Endothelial cell of umbilical vein (primary cell): ENCODE data around the gene MARCHF7.

ENCODE experiments used
- POLR2A ChIP-seq: IDR thresholded peaks from 2 replicates; pipeline ENCODE4 v1.6.1; 2012; ENCODE audit warnings: low read depth, mild to moderate bottlenecking, control low read depth, low read length
- TF ChIP-seq, protein P1 (sequence below), 2 donors: IDR thresholded peaks; 1 replicate in 1 of 2; 2 replicates in 1 of 2; pipeline ENCODE4 v1.5.1; 2011; ENCODE audit warnings: low read length in 2 of 2, mild to moderate bottlenecking in 2 of 2, moderate library complexity in 2 of 2, control low read depth in 1 of 2, inconsistent platforms in 1 of 2, low read depth in 1 of 2; ENCODE audit not compliant: insufficient read depth in 1 of 2; ENCODE audit errors: extremely low read depth in 1 of 2
- TF ChIP-seq, protein P2 (sequence below): IDR thresholded peaks from 2 replicates; pipeline ENCODE4 v1.6.1; 2011; ENCODE audit not compliant: insufficient read depth, insufficient read length

DNA sequence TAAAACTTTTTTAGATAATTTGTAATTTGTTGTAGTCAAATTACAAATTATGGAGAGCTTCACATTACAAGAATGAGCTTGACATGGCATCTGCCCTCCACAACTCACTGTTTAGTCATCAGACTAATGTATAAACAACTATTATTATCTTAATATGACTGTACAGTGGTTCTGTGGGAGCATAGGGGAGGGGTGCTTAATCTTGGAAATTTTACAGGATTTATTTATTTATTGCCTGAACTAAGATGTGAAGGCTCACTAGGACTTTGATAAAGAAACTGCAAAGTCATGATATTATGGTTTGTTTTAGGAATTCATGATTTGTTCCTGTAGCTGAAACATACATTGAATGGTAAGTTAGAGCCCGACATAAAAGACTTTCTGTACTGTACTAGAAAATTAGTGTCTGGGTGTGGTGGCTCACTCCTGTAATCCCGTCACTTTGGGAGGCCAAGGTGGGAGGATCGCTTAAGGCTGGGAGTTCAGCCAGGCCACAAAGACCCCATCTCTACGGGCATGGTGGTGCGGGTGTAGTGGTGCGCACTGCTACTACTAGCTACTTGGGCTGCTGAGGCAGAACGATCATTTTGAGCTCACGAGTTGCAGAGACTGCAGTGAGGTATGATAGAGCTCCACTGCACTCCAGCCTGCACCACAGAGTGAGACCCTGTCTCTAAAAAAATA lies 2.1 kb downstream of the MARCHF7 start:
- TF ChIP-seq, protein P1, sequence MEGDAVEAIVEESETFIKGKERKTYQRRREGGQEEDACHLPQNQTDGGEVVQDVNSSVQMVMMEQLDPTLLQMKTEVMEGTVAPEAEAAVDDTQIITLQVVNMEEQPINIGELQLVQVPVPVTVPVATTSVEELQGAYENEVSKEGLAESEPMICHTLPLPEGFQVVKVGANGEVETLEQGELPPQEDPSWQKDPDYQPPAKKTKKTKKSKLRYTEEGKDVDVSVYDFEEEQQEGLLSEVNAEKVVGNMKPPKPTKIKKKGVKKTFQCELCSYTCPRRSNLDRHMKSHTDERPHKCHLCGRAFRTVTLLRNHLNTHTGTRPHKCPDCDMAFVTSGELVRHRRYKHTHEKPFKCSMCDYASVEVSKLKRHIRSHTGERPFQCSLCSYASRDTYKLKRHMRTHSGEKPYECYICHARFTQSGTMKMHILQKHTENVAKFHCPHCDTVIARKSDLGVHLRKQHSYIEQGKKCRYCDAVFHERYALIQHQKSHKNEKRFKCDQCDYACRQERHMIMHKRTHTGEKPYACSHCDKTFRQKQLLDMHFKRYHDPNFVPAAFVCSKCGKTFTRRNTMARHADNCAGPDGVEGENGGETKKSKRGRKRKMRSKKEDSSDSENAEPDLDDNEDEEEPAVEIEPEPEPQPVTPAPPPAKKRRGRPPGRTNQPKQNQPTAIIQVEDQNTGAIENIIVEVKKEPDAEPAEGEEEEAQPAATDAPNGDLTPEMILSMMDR (IDR thresholded peaks at IDR 0.05; ENCODE audit: extremely low read depth in 1 of 2, insufficient read depth in 1 of 2, low read depth in 1 of 2, low read length in 2 of 2) = no peak
- TF ChIP-seq, protein P2, sequence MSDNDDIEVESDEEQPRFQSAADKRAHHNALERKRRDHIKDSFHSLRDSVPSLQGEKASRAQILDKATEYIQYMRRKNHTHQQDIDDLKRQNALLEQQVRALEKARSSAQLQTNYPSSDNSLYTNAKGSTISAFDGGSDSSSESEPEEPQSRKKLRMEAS = no peak
- TF ChIP-seq POLR2A = no peak
